HepG2 (cell line): ENCODE data around the gene MAP3K14.

Experiments
- ETV6 ChIP-seq: sonication (generic); formaldehyde crosslinking; conservative IDR thresholded peaks from 2 replicates; pipeline ENCODE4 v1.4.0; 2020; ENCODE audit warnings: missing genetic modification reagents
- KDM1A ChIP-seq: IDR thresholded peaks from 2 replicates; pipeline ENCODE4 v1.6.1; 2016; ENCODE audit warnings: missing compliant biosample characterization

GRCh38 chr17:45257115-45257514 lies 59.7 kb downstream of the MAP3K14 start:
- TF ChIP-seq ETV6 (CRISPR knock-in tag), result no peak
- no peak for TF ChIP-seq KDM1A (CRISPR knock-in tag)
